ENCODE measurements around the gene CLMN. TPM values are rescaled to one million over a fixed set of nuclear protein-coding genes. Genes with fewer than 3 reads are reported as not detected.

Gene CLMN
- total and polyA plus RNA-seq, 9 of the 15 experiments (the other 6 are each of a cell fraction or from before 2014, with no cell fraction given): 0.01 to 0.18 (median 0.07) TPM; not detected in 4

- TF ChIP-seq ZFP1 (CRISPR knock-in tag; IDR thresholded peaks at IDR 0.05) (no peak), DLX4 (CRISPR knock-in tag; IDR thresholded peaks at IDR 0.05) (no peak), NR2C1 (IDR thresholded peaks at IDR 0.05) (no peak), NR2C1 (tag; IDR thresholded peaks at IDR 0.05) (no peak)
Observed at GRCh38 chr14:95237121-95237957, 82.4 kb downstream of the CLMN start (continued).

- ChIA-PET POLR2A (no interaction called here), CTCF (ENCODE audit: low intra/inter-chr PET ratio) (no interaction called here)
- no peak overlapping the region for H3K9ac ChIP-seq (ENCODE audit: insufficient read depth in 1 of 2, low read depth in 2 of 2, low read length in 2 of 2)
- no TSS peak for BruUV-seq (replicated peaks)
- no peak overlapping the region for H3K4me2 ChIP-seq (ENCODE audit: insufficient read depth, low read length)
- no peak for FAIRE-seq
- H3K27me3 ChIP-seq (ENCODE audit: control insufficient read depth in 2 of 2, insufficient read depth in 2 of 2, low read length in 2 of 2): peaks cover 5 to 30% of the 10 kb centered on the region in 2 experiments; a peak in 4 of 5 replicates
- no peaks in the 10 kb centered on the region for H3K9me3 ChIP-seq (replicated peaks; ENCODE audit: control insufficient read depth, insufficient read depth, low read depth, low read length)
- ATAC-seq: no peak
- no peak overlapping the region for H3K27ac ChIP-seq (ENCODE audit: extremely low read depth, low read depth, low read length)
- intact Hi-C loops (cut with micrococcal nuclease) (no loop called here), in situ Hi-C loops (cut with MboI) (no loop called here)
- no peaks in the 10 kb centered on the region for H3K36me3 ChIP-seq (ENCODE audit: control insufficient read depth, insufficient read depth, low read length)
- H3K79me2 ChIP-seq (ENCODE audit: control insufficient read depth, insufficient read depth, low read length): no peaks in the 10 kb centered on the region
- no peaks in the 10 kb centered on the region; the same call in 1 of the 2 replicates for H4K20me1 ChIP-seq (replicated peaks; ENCODE audit: control insufficient read depth, insufficient read depth, low read length)
- no peak for DNase-seq (ENCODE audit: extremely low read depth in 1 of 4, low spot score in 3 of 4)
- TF ChIP-seq ZBTB5 (IDR thresholded peaks at IDR 0.05) (no peak), ZFP30 (CRISPR knock-in tag; IDR thresholded peaks at IDR 0.05; ENCODE audit: borderline replicate concordance) (no peak), SAFB (IDR thresholded peaks at IDR 0.05; ENCODE audit: borderline replicate concordance, low read depth, low read length) (no peak), CUX1 (CRISPR knock-in tag; IDR thresholded peaks at IDR 0.05) (no peak), HIVEP1 (CRISPR knock-in tag; IDR thresholded peaks at IDR 0.05) (no peak), ZNF324 (CRISPR knock-in tag; IDR thresholded peaks at IDR 0.05) (no peak), FOXJ3 (CRISPR knock-in tag; IDR thresholded peaks at IDR 0.05) (no peak)
- no peak overlapping the region for H3K4me3 ChIP-seq
- no peak overlapping the region for H2AFZ ChIP-seq (ENCODE audit: low read depth, low read length)
- no peaks in the 10 kb centered on the region for H3K4me1 ChIP-seq (replicated peaks in 1 of 2; ENCODE audit: control insufficient read depth in 2 of 2, insufficient read depth in 2 of 2, low read length in 2 of 2)
- no peaks in the 10 kb centered on the region for H3K9me1 ChIP-seq (ENCODE audit: control insufficient read depth, insufficient read depth, low read length)
- 0% methylated on average over 6 of the region's 12 CpGs for WGBS (ENCODE audit: insufficient coverage, low coverage, missing lambda C conversion rate)
Observed at GRCh38 chr14:95236221-95236620, 83.5 kb downstream of the CLMN start.

All from K562 (cell line).